HUDEP-2 (cell line): Measurements from ENCODE around the gene TMEM232.
"Not testable (repeated sequence)": the region's sequence is repeated elsewhere in the genome, so short reads cannot be mapped to it uniquely, and the experiment has no call there.

Source experiments
- DNase-seq, 76 experiments: peaks; one replicate each; lab custom pipeline; 2025; ENCODE audit not compliant: unreplicated experiment in 76 of 76; lab: John Stamatoyannopoulos, UW

TMEM232 gene

DNA sequence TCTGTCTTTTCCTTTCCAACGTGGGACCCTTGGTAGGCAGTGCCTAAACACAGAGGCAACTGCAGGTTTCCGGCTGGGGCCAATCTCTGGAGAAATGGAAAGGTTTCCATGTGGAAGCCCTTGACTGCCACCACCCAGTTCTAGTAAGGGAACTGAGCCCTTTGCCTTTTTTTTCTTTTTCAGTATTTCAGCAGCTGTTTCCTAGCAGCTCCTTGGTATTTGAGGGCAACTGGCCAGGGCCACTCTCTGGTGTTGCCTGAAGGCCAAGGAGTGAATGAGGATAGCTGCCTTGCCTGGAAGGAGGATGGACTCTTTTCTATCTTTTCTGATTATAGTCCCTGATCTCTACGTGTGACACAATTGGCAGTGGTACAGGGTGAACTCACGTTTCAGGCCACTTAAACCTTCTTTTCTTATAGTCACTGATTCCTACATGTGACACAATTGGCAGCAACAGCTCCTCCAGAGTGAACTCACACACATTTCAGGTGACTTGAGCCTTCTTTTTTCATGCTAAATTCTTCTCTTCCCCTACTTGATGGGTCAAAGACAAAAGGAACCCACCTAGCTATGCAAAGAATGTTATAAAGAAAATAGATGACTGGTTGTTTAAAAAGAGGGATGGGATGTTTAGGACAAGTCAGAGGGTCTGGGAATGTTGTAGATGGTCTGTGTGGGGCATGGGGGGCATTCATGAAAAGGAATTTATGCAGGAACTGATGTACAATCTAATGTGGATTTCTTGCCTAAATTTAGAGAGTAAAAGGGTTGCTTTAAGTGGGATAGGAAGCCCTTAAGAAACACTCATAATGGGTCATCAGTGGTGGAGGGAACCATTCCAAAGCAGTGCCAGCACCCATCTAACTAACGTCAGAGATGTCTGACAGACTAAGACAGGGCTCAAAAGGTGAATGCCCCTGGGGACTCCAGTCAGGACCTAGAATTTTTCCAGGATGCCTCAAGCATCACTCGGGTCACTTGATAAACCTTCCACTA is 190.1 kb downstream of the TMEM232 start:
- DNase-seq: no peak

- DNase-seq: not testable (repeated sequence)
Observed at GRCh38 chr5:110535146-110535545, 191.3 kb downstream of the TMEM232 start.

DNA sequence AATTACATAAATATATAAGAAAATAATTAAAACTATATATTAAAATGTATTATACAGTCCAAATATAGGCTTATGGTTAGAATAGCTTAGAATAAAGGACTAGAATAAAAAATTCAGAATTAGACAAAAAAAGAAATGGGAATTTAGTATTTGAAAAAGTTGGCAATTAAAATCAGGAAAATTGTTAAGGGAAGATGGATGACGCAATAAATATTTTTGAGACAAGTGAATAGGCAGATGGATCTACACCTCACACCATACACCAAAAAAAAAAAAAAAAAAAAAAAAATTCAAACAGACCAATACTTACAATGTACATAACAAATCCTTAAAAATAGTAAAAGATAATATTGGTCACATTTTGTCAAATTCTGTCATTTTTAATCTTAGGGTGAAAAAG is 200.7 kb downstream of the TMEM232 start:
- DNase-seq: no peak

- DNase-seq: no peak
Observed at GRCh38 chr5:110517396-110517795, 209.1 kb downstream of the TMEM232 start.

- no peak for DNase-seq
Observed at GRCh38 chr5:110514030-110514429, 212.4 kb downstream of the TMEM232 start.

GRCh38 chr5:110512266-110512665 is 214.2 kb downstream of the TMEM232 start:
- DNase-seq: no peak

DNA sequence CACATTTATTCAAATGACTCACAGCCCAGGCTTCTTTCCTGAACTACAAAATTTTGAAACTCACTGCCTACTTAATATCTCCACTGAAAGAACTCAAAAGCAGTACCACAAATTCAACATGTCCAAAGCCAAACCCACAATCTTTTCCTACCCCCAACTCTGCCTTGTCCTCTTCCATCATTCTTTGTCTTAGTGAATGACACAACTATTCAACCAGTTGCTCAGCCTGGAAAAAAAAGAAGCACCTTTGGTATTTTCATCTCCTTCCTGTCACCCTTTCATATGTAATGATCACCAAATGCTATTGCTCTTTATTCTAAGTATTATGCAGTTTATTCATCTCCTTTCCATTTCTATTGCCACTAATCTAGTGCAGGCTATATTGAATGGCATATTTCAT is 216.3 kb downstream of the TMEM232 start:
- no peak for DNase-seq

DNA sequence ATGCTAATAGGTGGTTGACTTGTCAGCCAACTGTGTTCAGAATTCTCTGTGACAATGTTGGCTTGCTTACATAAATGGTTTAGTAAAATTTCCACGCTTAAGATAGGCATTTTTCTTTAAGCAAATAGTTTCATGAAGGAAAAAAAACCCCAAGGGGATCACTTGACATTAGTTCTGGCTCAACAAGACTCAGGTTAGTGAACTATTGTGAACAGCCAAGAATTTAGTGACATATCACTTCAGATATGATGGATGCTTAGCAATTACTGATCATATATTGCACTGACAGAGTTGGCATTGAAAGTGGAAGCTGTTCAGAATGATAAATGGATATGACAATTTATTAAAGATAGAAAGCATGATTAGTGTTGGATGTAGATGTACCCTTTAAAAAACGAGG is 218.5 kb downstream of the TMEM232 start:
- DNase-seq: no peak

DNA sequence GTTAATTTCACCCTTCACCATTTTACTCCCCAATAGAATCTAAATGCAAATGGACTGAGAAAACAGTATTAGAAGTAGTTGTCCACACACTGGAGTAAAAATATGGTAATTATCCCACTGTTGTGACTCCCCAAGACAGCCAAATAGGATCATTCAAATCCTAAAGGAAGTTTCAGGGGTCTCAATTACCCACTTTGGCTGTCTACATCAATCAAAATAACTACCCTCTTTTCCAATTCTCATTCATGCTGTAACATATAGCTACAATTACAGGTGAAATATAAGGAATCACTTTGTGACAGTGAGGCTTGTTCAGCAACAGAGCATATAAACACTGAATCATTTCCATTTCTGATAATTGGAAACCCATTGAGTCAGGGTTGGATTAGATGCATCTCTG is 220.1 kb downstream of the TMEM232 start:
- no peak for DNase-seq

GRCh38 chr5:110496276-110496675 is 230.2 kb downstream of the TMEM232 start:
- DNase-seq: no peak

- DNase-seq: no peak
Observed at GRCh38 chr5:110492446-110492845, 234.0 kb downstream of the TMEM232 start.

GRCh38 chr5:110478895-110479294 is 247.6 kb downstream of the TMEM232 start:
- DNase-seq: no peak

- no peak for DNase-seq
Observed at GRCh38 chr5:110477911-110478310, 248.6 kb downstream of the TMEM232 start.

DNA sequence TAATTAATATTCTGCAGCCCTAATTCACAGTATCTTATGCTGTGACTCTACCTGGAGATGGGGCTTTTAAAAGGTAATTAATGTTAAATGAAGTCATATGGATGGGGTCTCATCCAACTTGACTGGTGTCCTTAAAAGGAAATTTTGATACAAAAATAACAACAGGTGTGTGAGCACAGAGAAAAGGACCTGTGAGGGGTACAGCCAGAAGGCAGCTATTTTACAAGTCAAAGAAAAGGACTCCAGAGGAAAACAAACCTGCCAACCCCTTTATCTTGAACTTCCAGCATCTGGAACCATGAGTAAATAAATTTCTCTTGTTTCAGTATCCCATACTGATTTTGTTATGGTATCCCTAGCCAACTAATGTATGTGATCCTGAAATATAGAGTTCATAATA is 250.3 kb downstream of the TMEM232 start:
- DNase-seq: no peak

DNA sequence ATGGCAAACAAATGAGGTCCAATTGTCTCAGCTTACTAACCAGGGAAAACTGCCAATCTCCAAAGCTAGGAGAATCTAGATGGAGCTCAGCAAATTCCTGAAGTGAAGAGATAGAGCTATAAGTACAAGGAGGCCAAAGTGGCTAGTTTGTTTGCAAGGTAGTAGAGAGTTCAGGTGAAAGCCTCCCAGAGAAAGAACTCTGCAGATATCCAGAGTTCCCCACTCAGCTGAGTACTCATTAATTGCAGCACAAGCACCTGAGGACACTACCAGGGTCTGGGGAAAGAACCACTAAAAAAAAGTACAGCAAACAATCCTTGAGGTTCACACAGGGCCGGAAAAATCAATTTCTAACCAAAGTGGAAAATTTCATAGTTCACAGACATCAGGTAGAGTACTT is 250.9 kb downstream of the TMEM232 start:
- DNase-seq: no peak

GRCh38 chr5:110469486-110469885 is 257.0 kb downstream of the TMEM232 start:
- no peak for DNase-seq

- DNase-seq: no peak
Observed at GRCh38 chr5:110463106-110463505, 263.4 kb downstream of the TMEM232 start.

DNA sequence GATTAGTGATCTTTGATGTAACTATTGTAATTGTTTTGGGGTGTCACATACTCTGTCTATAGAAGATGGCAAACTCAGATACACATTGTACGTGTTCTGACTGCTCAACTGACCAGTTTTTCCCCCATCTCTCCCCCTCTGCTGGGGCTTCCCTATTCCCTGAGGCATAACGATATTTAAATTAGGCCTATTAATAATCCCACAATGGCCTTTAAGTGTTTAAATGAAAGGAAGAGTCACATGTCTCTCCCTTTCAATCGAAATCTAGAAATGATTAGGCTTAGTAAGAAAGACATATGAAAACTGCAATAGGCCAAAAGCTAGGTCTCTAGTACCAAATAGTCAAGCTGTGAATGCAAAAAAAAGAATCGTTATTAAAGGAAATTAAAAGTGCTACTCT is 265.6 kb downstream of the TMEM232 start:
- DNase-seq: no peak

GRCh38 chr5:110458313-110458712 is 268.2 kb downstream of the TMEM232 start:
- DNase-seq: no peak

- no peak for DNase-seq
Observed at GRCh38 chr5:110442856-110443255, 283.6 kb downstream of the TMEM232 start.

- peak in 17 of 76 experiments; percentile 0 to 48 (median 10) for DNase-seq
Observed at GRCh38 chr5:110441035-110441434, 285.4 kb downstream of the TMEM232 start.

- no peak for DNase-seq
Observed at GRCh38 chr5:110440058-110440457, 286.4 kb downstream of the TMEM232 start.
